GM23338 (cell line): Measurements from ENCODE around the gene S100A14. TPM values are rescaled to one million over a fixed set of nuclear protein-coding genes. Genes with fewer than 3 reads are reported as not detected.
A peak's percentile ranks its signal among the peaks of the same experiment; 100 is the strongest.

Experiments used
- ATAC-seq: fragments of 200-7000 bp; cut with Tn5 transposase; 3 replicates; pipeline ENCODE4 v1.9.1; 2020
- DNase-seq: peaks from one replicate; pipeline ENCODE4 v3.0.0-alpha.2; 2015; ENCODE audit warnings: low spot score
- H2AFZ ChIP-seq: fragments of 200-600 bp; sonication (generic); 2 replicates; pipeline ENCODE4 v1.8.0; 2016; ENCODE audit warnings: antibody characterized with exemption, mild to moderate bottlenecking, moderate library complexity
- H3F3A ChIP-seq: fragments of 200-600 bp; sonication (generic); replicated peaks from 2 replicates; pipeline ENCODE4 v1.8.0; 2017; ENCODE audit warnings: antibody characterized with exemption, mixed run types, low read depth
- H3K27ac ChIP-seq: fragments of 200-600 bp; sonication (generic); 2 replicates; pipeline ENCODE4 v1.6.1; 2016; ENCODE audit warnings: low read depth
- H3K27me3 ChIP-seq: fragments of 200-600 bp; sonication (generic); 2 replicates; pipeline ENCODE4 v1.8.0; 2016; ENCODE audit warnings: mild to moderate bottlenecking, mixed run types, moderate library complexity; ENCODE audit not compliant: insufficient read depth
- H3K36me3 ChIP-seq: fragments of 200-600 bp; sonication (generic); 2 replicates; pipeline ENCODE4 v1.8.0; 2016; ENCODE audit warnings: mild to moderate bottlenecking; ENCODE audit not compliant: insufficient read depth
- H3K4me1 ChIP-seq: fragments of 200-600 bp; sonication (generic); 2 replicates; pipeline ENCODE4 v1.8.0; 2016; ENCODE audit warnings: mild to moderate bottlenecking, moderate library complexity; ENCODE audit not compliant: insufficient read depth
- H3K4me2 ChIP-seq: fragments of 200-600 bp; sonication (generic); 2 replicates; pipeline ENCODE4 v1.7.1; 2017; ENCODE audit warnings: mixed run types
- H3K4me3 ChIP-seq: fragments of 200-600 bp; sonication (generic); 2 replicates; pipeline ENCODE4 v1.6.1; 2016; ENCODE audit warnings: mixed run types
- H3K79me2 ChIP-seq: fragments of 200-600 bp; sonication (generic); replicated peaks from 2 replicates; pipeline ENCODE4 v1.8.0; 2017; ENCODE audit warnings: mild to moderate bottlenecking; ENCODE audit not compliant: insufficient read depth
- H3K9me2 ChIP-seq: fragments of 200-600 bp; sonication (generic); 2 replicates; pipeline ENCODE4 v1.8.0; 2017; ENCODE audit not compliant: insufficient read depth
- H4K20me1 ChIP-seq: fragments of 200-600 bp; sonication (generic); replicated peaks from 2 replicates; pipeline ENCODE4 v1.8.0; 2017; ENCODE audit warnings: mild to moderate bottlenecking; ENCODE audit not compliant: insufficient read depth
- H3K27ac Mint-ChIP-seq: 2 replicates; pipeline ENCODE4 v1.8.0; 2020; ENCODE audit warnings: inconsistent platforms, mild to moderate bottlenecking, moderate library complexity, mixed read lengths
- H3K27me3 Mint-ChIP-seq: 3 replicates; pipeline ENCODE4 v1.8.0; 2022; ENCODE audit warnings: low read depth, mild to moderate bottlenecking, moderate library complexity, mixed read lengths, inconsistent platforms; ENCODE audit not compliant: insufficient read depth, poor library complexity
- H3K36me3 Mint-ChIP-seq: 3 replicates; pipeline ENCODE4 v1.8.0; 2021; ENCODE audit warnings: low read depth, mild to moderate bottlenecking, inconsistent platforms, moderate library complexity, mixed read lengths
- H3K4me1 Mint-ChIP-seq: 3 replicates; pipeline ENCODE4 v1.8.0; 2020; ENCODE audit warnings: mild to moderate bottlenecking, inconsistent platforms, mixed read lengths
- H3K4me3 Mint-ChIP-seq: 3 replicates; pipeline ENCODE4 v1.8.0; 2021; ENCODE audit warnings: moderate library complexity, mild to moderate bottlenecking, inconsistent platforms, mixed read lengths
- H3K9me3 Mint-ChIP-seq: 3 replicates; pipeline ENCODE4 v1.8.0; 2020; ENCODE audit warnings: moderate library complexity, mild to moderate bottlenecking, inconsistent platforms, mixed read lengths
- CREB1 ChIP-seq: fragments of 250-450 bp; sonication (Bioruptor Pico); IDR thresholded peaks from 2 replicates; pipeline ENCODE4 v1.5.0; 2020; ENCODE audit warnings: low read depth, mild to moderate bottlenecking, moderate library complexity
- CTCF ChIP-seq, 2 experiments: fragments of 200-600 bp in 1 of 2; sonication (generic) in 1 of 2; conservative IDR thresholded peaks; 2 replicates each; pipeline versions ENCODE4 v1.5.1 to v1.6.1; 2016 to 2017; ENCODE audit warnings: antibody characterized with exemption in 2 of 2, low read depth in 2 of 2, mild to moderate bottlenecking in 2 of 2, moderate library complexity in 1 of 2
- ETS1 ChIP-seq: IDR thresholded peaks from 2 replicates; pipeline ENCODE4 v1.6.1; 2016; ENCODE audit warnings: antibody characterized with exemption
- EZH2 ChIP-seq: fragments of 200-600 bp; sonication (generic); IDR thresholded peaks from one replicate; pipeline ENCODE4 v1.8.0; 2017; ENCODE audit warnings: antibody characterized with exemption, mild to moderate bottlenecking, low read depth; ENCODE audit not compliant: unreplicated experiment
- EZH2phosphoT487 ChIP-seq: fragments of 200-600 bp; sonication (generic); IDR thresholded peaks from one replicate; pipeline ENCODE4 v1.8.1; 2018; ENCODE audit warnings: antibody characterized with exemption; ENCODE audit not compliant: unreplicated experiment
- JUNB ChIP-seq: IDR thresholded peaks from one replicate; pipeline ENCODE4 v1.6.1; 2016; ENCODE audit warnings: antibody characterized with exemption; ENCODE audit not compliant: unreplicated experiment
- NANOG ChIP-seq: IDR thresholded peaks from 2 replicates; pipeline ENCODE4 v1.6.1; 2016; ENCODE audit warnings: antibody characterized with exemption, borderline replicate concordance
- POLR2AphosphoS5 ChIP-seq: IDR thresholded peaks from 2 replicates; pipeline ENCODE4 v1.6.1; 2016; ENCODE audit warnings: antibody characterized with exemption, low read depth
- REST ChIP-seq: IDR thresholded peaks from one replicate; pipeline ENCODE4 v1.6.1; 2018; ENCODE audit warnings: antibody characterized with exemption; ENCODE audit not compliant: unreplicated experiment
- STAT1 ChIP-seq: IDR thresholded peaks from one replicate; pipeline ENCODE4 v1.6.1; 2016; ENCODE audit warnings: antibody characterized with exemption; ENCODE audit not compliant: unreplicated experiment
- ZNF114 ChIP-seq: fragments of 250-450 bp; sonication (Bioruptor Pico); IDR thresholded peaks from 2 replicates; pipeline ENCODE4 v1.5.0; 2020; ENCODE audit warnings: mild to moderate bottlenecking, moderate library complexity
- ZNF331 ChIP-seq: fragments of 250-450 bp; sonication (Bioruptor Pico); IDR thresholded peaks from 2 replicates; pipeline ENCODE4 v1.5.0; 2020; ENCODE audit warnings: low read depth, mild to moderate bottlenecking, moderate library complexity
- ZNF462 ChIP-seq: fragments of 250-450 bp; sonication (Bioruptor Pico); IDR thresholded peaks from 2 replicates; pipeline ENCODE4 v1.5.0; 2020; ENCODE audit warnings: mild to moderate bottlenecking, moderate library complexity
- polyA plus RNA-seq: library from polyadenylated mRNA; unstranded; fragments of >200 nt; fragmentation: Nextera tagmentation; extraction: Ambion mirVana; gene quantifications from 2 replicates; pipeline ENCODE4 v1.2.1, GENCODE V29; 2016
- total RNA-seq: library from RNA; depleted of rRNA; stranded (reverse); fragments of >200 nt; shearing (Covaris generic); gene quantifications from 2 replicates; pipeline ENCODE4 v1.2.3, GENCODE V29; 2014

Gene S100A14
- total and polyA plus RNA-seq, 2 experiments from 2014 or later, result 0.28 to 0.53 TPM

GRCh38 chr1:153587314-153587713 lies 28.8 kb downstream of the S100A14 start:
- Histone ChIP-seq H3K36me3 (no peaks in the 10 kb centered on the region), H3K4me1 (peaks cover 6% of the 10 kb centered on the region; the same call in 1 of the 2 replicates), H2AFZ (0 out of 2 replicates have a peak overlapping the region, but pooled peaks have one; percentile 52), H3K79me2 (no peaks in the 10 kb centered on the region), H3F3A (no peaks in the 10 kb centered on the region), H3K4me3 (no peak overlapping the region), H3K4me2 (no peak overlapping the region), H3K27ac (no peak overlapping the region), H3K9me2 (no peaks in the 10 kb centered on the region), H3K27me3 (no peaks in the 10 kb centered on the region), H4K20me1 (no peaks in the 10 kb centered on the region)
- peaks cover 9% of the 10 kb centered on the region for H3K27me3 Mint-ChIP-seq
- H3K36me3 Mint-ChIP-seq, result no peaks in the 10 kb centered on the region
- TF ChIP-seq ETS1 (no peak), NANOG (no peak), JUNB (no peak), STAT1 (no peak), CTCF (conservative IDR thresholded peaks at IDR 0.05; ENCODE audit: low read depth in 2 of 2) (no peak), EZH2 (no peak), REST (no peak), ZNF462 (CRISPR knock-in tag) (no peak), EZH2phosphoT487 (no peak), ZNF114 (no peak), ZNF331 (CRISPR knock-in tag) (no peak), POLR2AphosphoS5 (no peak), CREB1 (no peak)
- H3K27ac Mint-ChIP-seq, result no peak overlapping the region
- no peaks in the 10 kb centered on the region for H3K9me3 Mint-ChIP-seq
- H3K4me3 Mint-ChIP-seq, result no peak overlapping the region
- DNase-seq (no peak), ATAC-seq (no peak)
- peaks cover 8% of the 10 kb centered on the region; the same call in 2 of the 3 replicates for H3K4me1 Mint-ChIP-seq
